ENCODE data around the gene FBXO33.

GRCh38 chr14:39398382-39398781, 33.9 kb downstream of the FBXO33 start:
- TF ChIP-seq CTCF (IDR thresholded peaks at IDR 0.05; ENCODE audit: poor library complexity, severe bottlenecking) (no peak), REST (IDR thresholded peaks at IDR 0.05; ENCODE audit: borderline replicate concordance) (no peak), POLR2AphosphoS5 (IDR thresholded peaks at IDR 0.05) (no peak), EP300 (conservative IDR thresholded peaks at IDR 0.05; ENCODE audit: poor library complexity, severe bottlenecking) (no peak), EZH2 (IDR thresholded peaks at IDR 0.05; ENCODE audit: borderline replicate concordance, insufficient read depth, low read length, poor library complexity, severe bottlenecking) (no peak), SMC3 (conservative IDR thresholded peaks at IDR 0.05; ENCODE audit: poor library complexity) (no peak)
